NCI-H774 (cell line): ENCODE measurements around the gene ANKRD9.

Experiments
- DNase-seq: peaks from one replicate; lab custom pipeline; 2025; lab: John Stamatoyannopoulos, UW

Gene ANKRD9

DNA sequence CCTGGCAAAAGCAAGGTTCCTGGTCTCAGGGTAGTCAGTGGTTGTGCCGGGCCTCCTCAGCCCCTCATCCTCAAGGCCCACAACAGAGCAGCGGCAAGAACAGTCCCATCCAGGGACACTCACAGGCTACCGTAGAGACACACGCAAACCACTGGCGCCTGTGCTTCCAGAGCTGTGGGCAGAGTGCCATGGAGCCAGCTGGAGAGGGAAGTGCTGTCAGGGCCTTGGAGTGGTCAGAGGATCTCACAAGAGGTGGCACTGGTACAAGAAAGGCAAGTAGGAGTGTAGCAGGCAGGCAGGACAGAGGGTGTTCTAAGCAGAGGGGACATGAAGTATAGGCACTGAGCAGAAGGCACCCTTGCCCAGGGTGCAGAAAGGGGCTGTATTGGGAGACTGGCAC, 34.6 kb downstream of the ANKRD9 start:
- DNase-seq: no peak

DNA sequence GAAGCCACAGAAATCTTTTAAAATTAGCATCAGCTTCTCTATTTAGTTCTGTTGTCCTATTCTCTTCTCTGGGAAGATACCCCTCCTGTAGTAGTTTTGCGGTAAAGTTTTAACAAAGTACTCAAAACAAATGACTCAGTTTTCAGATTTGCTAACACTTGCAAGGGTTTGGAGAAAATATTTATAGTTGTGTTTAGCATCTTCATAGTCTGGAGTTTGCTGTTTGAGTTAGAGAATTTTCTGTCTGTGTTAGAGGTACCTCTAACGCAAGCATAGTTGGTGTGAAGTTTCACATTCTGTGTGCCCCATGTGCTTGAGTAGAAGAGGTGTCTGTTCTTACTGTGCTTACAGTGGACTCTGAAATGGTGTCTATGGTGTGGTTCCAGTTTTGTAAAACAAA, 36.0 kb downstream of the ANKRD9 start:
- no peak for DNase-seq

DNA sequence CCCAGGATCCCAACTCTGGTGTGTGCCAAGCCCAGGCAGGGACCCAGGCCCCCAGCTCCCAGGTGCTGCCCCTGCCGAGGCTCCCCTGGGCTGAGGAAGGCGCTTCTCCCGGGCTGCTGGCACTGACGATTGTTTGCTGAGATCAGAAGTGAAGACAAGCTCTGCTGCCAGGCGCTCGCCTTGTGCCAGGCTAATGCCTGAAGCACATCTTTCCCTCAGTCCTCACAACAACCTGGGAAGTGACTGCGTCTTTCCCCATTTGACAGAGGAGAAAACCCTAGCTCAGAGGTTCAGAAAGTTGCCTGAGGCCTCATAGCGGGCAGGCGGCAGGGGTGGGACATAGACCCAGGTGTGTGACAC, 36.8 kb downstream of the ANKRD9 start:
- DNase-seq: no peak

DNA sequence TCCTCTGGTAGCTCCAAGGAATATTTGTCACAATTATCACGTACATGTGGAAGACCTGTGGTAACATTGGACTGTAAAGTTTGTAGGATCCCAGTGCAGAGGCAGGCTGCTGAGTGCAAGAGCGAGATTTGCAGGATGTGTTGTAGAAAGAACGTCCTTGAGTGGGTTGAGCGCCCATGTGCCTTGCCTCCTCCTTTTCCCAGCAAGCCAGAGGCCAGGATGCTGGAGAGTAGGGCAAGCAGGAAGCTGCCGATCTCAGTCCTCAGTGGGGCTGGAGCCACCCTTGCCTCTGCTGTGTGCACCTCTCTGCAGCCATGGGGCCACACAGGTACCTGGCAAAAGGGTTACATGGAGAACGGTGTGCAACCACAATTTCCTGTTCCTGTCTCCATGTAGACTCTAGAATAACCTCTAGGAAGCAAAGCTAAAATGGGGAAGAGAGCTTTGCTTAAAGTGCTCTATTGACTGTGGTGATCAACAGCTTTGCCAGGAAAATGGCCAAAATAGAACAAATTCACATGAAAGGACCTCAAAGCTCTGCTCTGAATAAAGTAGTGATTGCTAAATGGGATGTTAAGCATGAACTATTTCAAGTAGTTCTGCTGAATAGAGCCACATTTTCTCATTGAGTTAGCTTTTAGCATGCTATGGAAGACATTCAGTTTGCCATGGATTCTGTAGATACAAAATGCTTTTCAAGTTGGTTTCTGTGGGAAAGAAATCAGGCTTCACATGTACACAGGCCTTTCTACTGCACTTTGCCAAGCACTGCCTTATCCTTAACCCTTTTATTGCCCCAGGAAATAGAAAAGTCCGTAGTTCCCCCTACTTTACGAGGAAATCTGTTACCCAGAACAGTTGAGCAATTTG, 37.4 kb downstream of the ANKRD9 start:
- no peak for DNase-seq

DNA sequence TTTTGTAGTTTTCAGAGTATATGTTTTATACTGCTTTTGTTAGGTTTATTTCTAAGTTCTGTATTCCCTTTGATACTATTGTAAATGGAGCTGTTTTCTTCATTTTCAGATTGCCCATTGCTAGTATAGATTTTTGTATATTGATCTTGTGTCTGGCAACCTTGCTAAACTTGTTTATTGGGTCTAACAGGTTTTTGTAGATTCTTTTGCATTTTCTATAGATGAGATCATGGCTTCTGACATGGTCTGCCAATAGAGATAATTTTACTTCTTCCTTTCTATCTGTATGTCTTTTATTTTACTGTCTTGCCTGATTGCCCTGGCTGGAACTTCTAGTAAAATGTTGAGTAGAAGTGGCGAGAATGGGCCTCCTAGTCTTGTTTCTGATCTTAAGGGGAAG, 40.3 kb downstream of the ANKRD9 start:
- no peak for DNase-seq

DNA sequence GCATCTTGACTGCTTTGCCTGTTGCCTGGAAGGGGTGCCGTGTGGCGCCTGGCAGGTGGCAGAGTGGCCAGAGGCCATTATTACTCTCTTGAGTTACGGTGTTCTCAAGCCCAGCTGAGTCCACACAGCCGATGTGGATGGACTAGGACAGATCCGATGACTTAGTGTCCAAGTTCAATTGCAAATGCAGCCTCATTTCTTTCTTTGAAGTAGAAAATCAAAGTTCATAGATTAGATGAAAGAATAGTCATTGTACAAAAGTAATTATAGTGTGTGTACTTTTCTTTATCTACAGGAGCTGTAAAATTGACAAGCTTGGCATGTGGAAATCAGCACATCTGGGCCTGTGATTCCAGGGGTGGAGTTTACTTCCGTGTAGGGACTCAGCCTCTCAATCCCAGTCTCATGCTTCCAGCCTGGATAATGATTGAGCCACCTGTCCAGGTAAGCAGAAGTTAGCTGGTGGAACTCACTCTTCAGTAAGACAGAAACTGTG, 44.7 kb downstream of the ANKRD9 start:
- DNase-seq: peak; percentile 59

DNA sequence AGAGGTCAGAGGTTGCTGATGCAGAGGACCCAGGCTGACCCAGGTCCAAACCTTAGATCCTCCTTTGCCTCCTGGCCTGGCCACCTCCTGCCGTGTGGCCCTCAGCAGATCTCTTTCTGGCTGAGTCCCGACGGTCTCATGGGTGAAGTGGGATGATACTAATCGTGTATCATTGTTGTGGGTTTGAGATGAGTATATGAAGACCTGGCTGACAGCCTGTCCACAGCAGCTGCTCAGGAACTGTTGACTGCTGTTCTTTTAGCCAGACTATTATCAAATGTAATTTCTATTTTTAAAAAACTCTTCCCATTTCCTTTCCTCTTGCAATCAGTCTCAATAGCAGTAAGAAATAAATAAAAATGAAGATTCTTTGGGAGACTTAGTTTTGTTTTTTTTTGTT, 45.6 kb downstream of the ANKRD9 start:
- DNase-seq: no peak

DNA sequence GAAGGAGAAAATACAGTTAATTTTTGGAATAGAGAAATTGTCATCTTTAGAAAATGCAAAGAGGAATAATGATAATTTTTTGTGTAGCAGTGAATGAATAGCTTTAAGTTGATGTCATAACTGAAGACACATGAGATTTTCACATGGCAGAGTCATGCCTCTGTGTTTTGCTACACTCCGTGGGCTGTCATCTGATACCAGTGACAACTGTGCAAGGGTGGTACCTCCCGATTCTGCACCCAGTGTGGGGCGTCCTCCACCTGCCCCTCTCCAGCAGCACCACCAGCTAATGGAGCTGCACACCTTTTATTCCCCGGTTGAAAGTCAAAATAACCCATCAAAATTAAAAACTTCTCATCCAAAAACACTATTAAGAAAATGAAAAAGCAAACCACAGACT, 47.2 kb downstream of the ANKRD9 start:
- no peak for DNase-seq

DNA sequence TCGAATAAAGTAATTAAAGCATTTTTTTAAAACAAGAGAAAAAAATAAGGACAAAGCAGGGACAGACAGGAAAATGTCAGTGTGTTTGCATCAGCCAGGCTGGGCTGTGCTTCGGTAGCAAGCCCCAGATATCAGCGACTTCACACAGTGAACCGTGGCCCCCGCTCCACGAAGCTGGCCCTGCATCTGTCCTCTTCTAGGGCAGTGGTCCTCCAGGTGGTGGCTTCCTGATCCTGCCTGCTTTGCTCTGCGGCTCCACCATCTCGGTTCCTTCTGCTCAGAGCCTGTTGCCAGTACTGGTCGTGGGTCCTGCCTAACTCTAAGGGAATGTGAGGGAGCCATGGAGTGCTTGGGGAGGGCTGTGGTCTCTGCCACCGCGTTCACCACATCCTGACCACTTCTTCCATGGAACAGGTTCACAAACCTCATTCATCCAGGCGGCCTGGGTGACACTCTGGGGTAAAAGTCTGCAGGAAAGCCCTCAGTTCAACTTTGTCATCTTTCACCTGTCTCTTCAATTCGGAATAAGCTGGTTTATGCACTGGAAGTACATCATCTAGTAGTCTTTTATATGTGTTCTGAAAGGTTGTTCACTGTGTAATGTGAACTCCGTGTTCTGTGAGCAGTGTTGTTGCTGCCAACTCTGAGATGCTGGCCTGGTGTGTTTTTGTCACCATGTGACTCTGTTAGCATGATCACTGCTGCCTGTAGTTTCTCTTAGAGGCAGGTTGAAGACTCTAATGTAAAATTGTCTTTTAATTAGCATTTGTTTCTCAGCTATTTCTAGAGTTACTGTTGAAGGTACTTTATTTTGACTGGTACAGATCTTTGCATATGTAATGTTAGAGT, 47.9 kb downstream of the ANKRD9 start:
- no peak for DNase-seq

DNA sequence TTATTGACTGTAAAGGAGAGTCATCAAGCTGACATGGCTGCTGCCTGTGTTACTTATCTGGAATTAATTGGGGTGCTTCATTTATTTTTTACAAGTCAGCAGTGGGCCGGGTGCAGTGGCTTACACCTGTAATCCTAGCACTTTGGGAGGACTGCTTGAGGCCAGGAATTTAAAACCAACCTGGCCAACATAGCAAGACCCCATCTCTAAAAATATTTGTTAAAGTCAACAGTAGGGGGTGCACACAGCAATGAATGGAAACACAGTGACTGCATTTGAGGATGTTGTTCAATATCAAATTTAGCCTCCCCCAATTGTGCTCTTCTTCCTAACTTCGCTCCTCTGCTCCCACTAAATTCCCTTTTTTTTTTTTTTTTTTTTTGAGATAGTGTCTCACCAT, 52.1 kb downstream of the ANKRD9 start:
- DNase-seq: no peak

DNA sequence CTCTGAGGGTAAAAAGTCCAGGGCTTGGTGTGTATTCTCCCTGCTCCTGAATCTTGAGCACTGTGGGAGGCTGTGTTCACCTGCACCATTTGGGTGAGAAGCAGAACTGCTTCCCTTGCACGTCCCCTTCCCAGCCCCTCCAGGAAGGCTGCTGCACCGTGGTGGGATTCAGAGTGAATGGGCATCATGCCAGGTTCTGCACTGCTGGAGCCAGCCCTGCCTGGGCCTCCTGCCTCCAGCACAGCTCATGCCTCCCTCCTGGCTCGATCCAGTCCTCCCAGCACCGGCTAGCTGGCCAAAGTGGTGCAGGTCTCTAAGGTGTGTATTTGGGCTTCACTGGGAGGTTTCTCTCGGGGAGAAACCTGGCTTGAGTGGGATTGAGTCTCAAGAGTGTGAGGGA, 54.9 kb downstream of the ANKRD9 start:
- DNase-seq: no peak

DNA sequence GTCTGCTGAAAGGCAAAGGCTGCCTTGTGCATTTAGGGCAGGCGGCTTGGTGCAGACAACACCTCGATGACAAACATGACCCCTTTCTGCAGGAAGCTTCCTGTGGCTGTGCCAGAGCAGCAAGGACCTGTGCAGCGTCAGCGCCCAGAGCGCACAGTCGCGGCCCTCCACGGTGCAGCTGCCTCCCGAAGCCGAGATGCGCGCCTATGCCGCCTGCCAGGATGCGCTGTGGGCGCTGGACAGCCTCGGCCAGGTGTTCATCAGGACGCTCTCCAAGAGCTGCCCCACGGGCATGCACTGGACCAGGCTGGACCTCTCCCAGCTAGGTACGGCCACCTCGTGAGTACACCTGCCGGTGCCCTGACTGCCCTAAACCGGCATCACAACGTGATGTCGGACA, 57.3 kb downstream of the ANKRD9 start:
- no peak for DNase-seq
